ENCODE measurements around the gene SLCO3A1.

The SLCO3A1 gene

DNA sequence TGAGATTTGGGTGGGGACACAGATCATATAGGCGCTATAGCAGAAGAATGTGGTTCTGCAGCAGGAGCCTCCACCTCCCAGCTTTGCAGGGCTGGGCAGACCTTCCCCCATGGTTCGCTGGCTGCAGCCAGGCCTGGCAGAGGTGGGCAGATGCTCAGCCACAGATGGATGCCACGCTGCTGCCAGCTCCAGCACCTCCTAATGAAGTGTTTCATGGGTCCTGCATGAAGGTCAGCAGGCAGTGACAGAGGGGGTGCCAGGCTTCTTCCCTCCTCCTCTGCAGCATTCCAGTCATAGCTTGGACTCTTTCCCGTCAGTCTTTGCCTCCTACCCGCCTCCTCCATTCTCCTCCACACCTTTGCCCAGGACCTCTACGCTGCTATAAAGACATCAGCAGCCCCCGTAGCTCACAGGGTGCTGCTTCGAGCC is 85.9 kb downstream of the SLCO3A1 start:
- H3K4me3 ChIP-seq (ENCODE audit: low read depth in 1 of 5, low read length in 5 of 5) = no peak overlapping the region
- H3K9ac ChIP-seq (ENCODE audit: low read length in 5 of 5) = no peak overlapping the region
- H3K27me3 ChIP-seq (ENCODE audit: control insufficient read depth in 5 of 5, insufficient read depth in 4 of 5, low read length in 5 of 5) = no peaks in the 10 kb centered on the region
- H3K4me1 ChIP-seq (ENCODE audit: control insufficient read depth in 5 of 5, insufficient read depth in 5 of 5, low read length in 5 of 5) = peaks cover 6 to 46% (median 32%) of the 10 kb centered on the region in 5 donors
- H3K9me3 ChIP-seq (ENCODE audit: control insufficient read depth in 5 of 5, low read length in 5 of 5) = no peaks in the 10 kb centered on the region
- H3K36me3 ChIP-seq (ENCODE audit: control insufficient read depth in 5 of 5, insufficient read depth in 5 of 5, low read length in 5 of 5) = no peaks in the 10 kb centered on the region
- no peak overlapping the region for H3K27ac ChIP-seq (ENCODE audit: low read depth, low read length)

GRCh38 chr15:91940496-91941381 is 87.2 kb downstream of the SLCO3A1 start:
- H3K27me3 ChIP-seq (ENCODE audit: control insufficient read depth in 5 of 5, insufficient read depth in 4 of 5, low read length in 5 of 5) = no peaks in the 10 kb centered on the region
- no peaks in the 10 kb centered on the region for H3K9me3 ChIP-seq (ENCODE audit: control insufficient read depth in 5 of 5, low read length in 5 of 5)
- H3K4me1 ChIP-seq (ENCODE audit: control insufficient read depth in 5 of 5, insufficient read depth in 5 of 5, low read length in 5 of 5) = peaks cover 6 to 50% (median 33%) of the 10 kb centered on the region in 5 donors
- no peaks in the 10 kb centered on the region for H3K36me3 ChIP-seq (ENCODE audit: control insufficient read depth in 5 of 5, insufficient read depth in 5 of 5, low read length in 5 of 5)
- H3K27ac ChIP-seq (ENCODE audit: low read depth, low read length) = no peak overlapping the region
- H3K9ac ChIP-seq (ENCODE audit: low read length in 5 of 5) = peak overlapping the region in 1 of 5 donors; percentile 32
- H3K4me3 ChIP-seq (ENCODE audit: low read depth in 1 of 5, low read length in 5 of 5) = no peak overlapping the region

DNA sequence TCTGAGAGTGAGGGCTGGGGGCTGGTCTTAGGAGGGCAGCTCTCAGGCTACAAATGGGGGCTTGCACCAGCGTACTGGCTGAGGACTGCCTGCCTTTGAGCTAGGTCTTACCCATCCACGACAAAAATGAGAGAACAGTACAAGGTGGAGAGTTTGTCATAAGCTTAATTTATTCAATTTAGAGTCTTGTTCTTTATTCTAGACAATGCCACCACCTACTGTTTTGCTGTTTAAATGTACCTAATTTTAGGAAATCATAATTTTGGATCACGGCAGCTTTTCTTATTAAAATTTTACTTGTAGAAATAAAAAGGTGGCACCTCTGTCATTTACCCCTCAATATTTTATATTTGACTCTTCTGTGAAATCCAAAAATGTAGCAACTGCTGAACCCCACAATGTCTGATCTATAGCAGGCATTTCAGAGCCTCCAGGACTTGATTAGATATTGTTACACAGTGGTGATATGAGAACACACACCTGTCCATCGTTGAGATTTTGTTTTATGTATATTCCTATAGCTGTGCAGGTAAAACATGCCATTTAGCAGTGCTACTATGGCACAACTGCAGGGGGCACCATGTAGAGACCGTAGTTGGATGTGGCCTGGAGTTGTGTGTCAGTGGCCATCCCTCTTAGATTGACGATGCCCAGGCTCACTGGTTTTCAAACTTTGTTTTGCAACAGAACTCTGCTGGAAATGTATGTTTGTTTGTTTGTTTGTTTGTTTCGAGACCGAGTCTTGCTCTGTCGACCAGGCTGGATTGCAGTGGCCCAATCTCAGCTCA is 88.6 kb downstream of the SLCO3A1 start:
- Histone ChIP-seq H3K36me3 (ENCODE audit: control insufficient read depth in 5 of 5, insufficient read depth in 5 of 5, low read length in 5 of 5) (no peaks in the 10 kb centered on the region), H3K27ac (ENCODE audit: low read depth, low read length) (peak overlapping the region; percentile 65), H3K4me3 (ENCODE audit: low read depth in 1 of 5, low read length in 5 of 5) (peak overlapping the region in 2 of 5 donors; percentile 49 to 52), H3K9me3 (ENCODE audit: control insufficient read depth in 5 of 5, low read length in 5 of 5) (no peaks in the 10 kb centered on the region), H3K9ac (ENCODE audit: low read length in 5 of 5) (no peak overlapping the region), H3K4me1 (ENCODE audit: control insufficient read depth in 5 of 5, insufficient read depth in 5 of 5, low read length in 5 of 5) (peaks cover 6 to 59% (median 45%) of the 10 kb centered on the region in 5 donors), H3K27me3 (ENCODE audit: control insufficient read depth in 5 of 5, insufficient read depth in 4 of 5, low read length in 5 of 5) (no peaks in the 10 kb centered on the region)

GRCh38 chr15:91942720-91943394 is 89.3 kb downstream of the SLCO3A1 start:
- H3K4me3 ChIP-seq (ENCODE audit: low read depth in 1 of 5, low read length in 5 of 5) = peak overlapping the region; percentile 11 to 52 (median 29)
- no peaks in the 10 kb centered on the region for H3K27me3 ChIP-seq (ENCODE audit: control insufficient read depth in 5 of 5, insufficient read depth in 4 of 5, low read length in 5 of 5)
- peaks cover 10 to 65% (median 53%) of the 10 kb centered on the region in 5 donors for H3K4me1 ChIP-seq (ENCODE audit: control insufficient read depth in 5 of 5, insufficient read depth in 5 of 5, low read length in 5 of 5)
- no peaks in the 10 kb centered on the region for H3K36me3 ChIP-seq (ENCODE audit: control insufficient read depth in 5 of 5, insufficient read depth in 5 of 5, low read length in 5 of 5)
- no peak overlapping the region for H3K9ac ChIP-seq (ENCODE audit: low read length in 5 of 5)
- H3K27ac ChIP-seq (ENCODE audit: low read depth, low read length) = peak overlapping the region; percentile 65
- H3K9me3 ChIP-seq (ENCODE audit: control insufficient read depth in 5 of 5, low read length in 5 of 5) = no peaks in the 10 kb centered on the region

GRCh38 chr15:91944331-91944730 is 90.8 kb downstream of the SLCO3A1 start:
- peaks cover 10 to 72% (median 60%) of the 10 kb centered on the region in 5 donors for H3K4me1 ChIP-seq (ENCODE audit: control insufficient read depth in 5 of 5, insufficient read depth in 5 of 5, low read length in 5 of 5)
- H3K27me3 ChIP-seq (ENCODE audit: control insufficient read depth in 5 of 5, insufficient read depth in 4 of 5, low read length in 5 of 5) = no peaks in the 10 kb centered on the region
- H3K9ac ChIP-seq (ENCODE audit: low read length in 5 of 5) = no peak overlapping the region
- H3K36me3 ChIP-seq (ENCODE audit: control insufficient read depth in 5 of 5, insufficient read depth in 5 of 5, low read length in 5 of 5) = no peaks in the 10 kb centered on the region
- no peak overlapping the region for H3K4me3 ChIP-seq (ENCODE audit: low read depth in 1 of 5, low read length in 5 of 5)
- H3K9me3 ChIP-seq (ENCODE audit: control insufficient read depth in 5 of 5, low read length in 5 of 5) = no peaks in the 10 kb centered on the region
- no peak overlapping the region for H3K27ac ChIP-seq (ENCODE audit: low read depth, low read length)

DNA sequence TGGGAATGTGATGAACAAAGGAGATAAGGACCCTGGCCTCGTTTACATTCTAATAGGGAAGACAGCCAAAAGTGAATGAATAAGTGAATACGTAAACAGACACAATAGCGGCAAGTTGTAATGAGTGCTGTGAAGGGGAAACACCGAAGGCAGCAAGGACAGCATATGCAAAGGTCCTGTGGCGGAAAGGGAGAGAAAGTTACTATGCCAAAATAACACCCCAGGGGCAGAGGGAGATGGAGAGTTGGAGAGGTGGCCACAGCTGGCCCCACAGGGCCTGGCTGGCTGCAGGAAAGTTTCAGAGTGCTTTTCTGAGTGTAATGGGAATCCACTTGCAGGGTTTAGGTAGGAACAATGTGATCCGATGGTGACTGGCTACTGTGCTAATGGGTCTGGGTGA is 91.9 kb downstream of the SLCO3A1 start:
- H3K27me3 ChIP-seq (ENCODE audit: control insufficient read depth in 5 of 5, insufficient read depth in 4 of 5, low read length in 5 of 5) = no peaks in the 10 kb centered on the region
- peaks cover 10 to 67% (median 58%) of the 10 kb centered on the region in 5 donors for H3K4me1 ChIP-seq (ENCODE audit: control insufficient read depth in 5 of 5, insufficient read depth in 5 of 5, low read length in 5 of 5)
- no peaks in the 10 kb centered on the region for H3K9me3 ChIP-seq (ENCODE audit: control insufficient read depth in 5 of 5, low read length in 5 of 5)
- H3K27ac ChIP-seq (ENCODE audit: low read depth, low read length) = no peak overlapping the region
- H3K9ac ChIP-seq (ENCODE audit: low read length in 5 of 5) = no peak overlapping the region
- no peak overlapping the region for H3K4me3 ChIP-seq (ENCODE audit: low read depth in 1 of 5, low read length in 5 of 5)
- H3K36me3 ChIP-seq (ENCODE audit: control insufficient read depth in 5 of 5, insufficient read depth in 5 of 5, low read length in 5 of 5) = no peaks in the 10 kb centered on the region

GRCh38 chr15:91946075-91946474 is 92.6 kb downstream of the SLCO3A1 start:
- no peak overlapping the region for H3K27ac ChIP-seq (ENCODE audit: low read depth, low read length)
- H3K27me3 ChIP-seq (ENCODE audit: control insufficient read depth in 5 of 5, insufficient read depth in 4 of 5, low read length in 5 of 5) = no peaks in the 10 kb centered on the region
- peaks cover 10 to 65% (median 55%) of the 10 kb centered on the region in 5 donors for H3K4me1 ChIP-seq (ENCODE audit: control insufficient read depth in 5 of 5, insufficient read depth in 5 of 5, low read length in 5 of 5)
- no peaks in the 10 kb centered on the region for H3K9me3 ChIP-seq (ENCODE audit: control insufficient read depth in 5 of 5, low read length in 5 of 5)
- no peak overlapping the region for H3K4me3 ChIP-seq (ENCODE audit: low read depth in 1 of 5, low read length in 5 of 5)
- H3K9ac ChIP-seq (ENCODE audit: low read length in 5 of 5) = no peak overlapping the region
- H3K36me3 ChIP-seq (ENCODE audit: control insufficient read depth in 5 of 5, insufficient read depth in 5 of 5, low read length in 5 of 5) = no peaks in the 10 kb centered on the region

- Histone ChIP-seq H3K9ac (ENCODE audit: low read length in 5 of 5) (no peak overlapping the region), H3K27me3 (ENCODE audit: control insufficient read depth in 5 of 5, insufficient read depth in 4 of 5, low read length in 5 of 5) (no peaks in the 10 kb centered on the region), H3K36me3 (ENCODE audit: control insufficient read depth in 5 of 5, insufficient read depth in 5 of 5, low read length in 5 of 5) (no peaks in the 10 kb centered on the region), H3K9me3 (ENCODE audit: control insufficient read depth in 5 of 5, low read length in 5 of 5) (no peaks in the 10 kb centered on the region), H3K4me1 (ENCODE audit: control insufficient read depth in 5 of 5, insufficient read depth in 5 of 5, low read length in 5 of 5) (peaks cover 10 to 64% (median 55%) of the 10 kb centered on the region in 5 donors), H3K27ac (ENCODE audit: low read depth, low read length) (peak overlapping the region; percentile 74), H3K4me3 (ENCODE audit: low read depth in 1 of 5, low read length in 5 of 5) (peak overlapping the region in 2 of 5 donors; percentile 12 to 15)
Observed at GRCh38 chr15:91946581-91947292, 93.2 kb downstream of the SLCO3A1 start.

- Histone ChIP-seq H3K4me1 (ENCODE audit: control insufficient read depth in 5 of 5, insufficient read depth in 5 of 5, low read length in 5 of 5) (peaks cover 8 to 60% (median 52%) of the 10 kb centered on the region in 5 donors), H3K9me3 (ENCODE audit: control insufficient read depth in 5 of 5, low read length in 5 of 5) (no peaks in the 10 kb centered on the region), H3K27me3 (ENCODE audit: control insufficient read depth in 5 of 5, insufficient read depth in 4 of 5, low read length in 5 of 5) (no peaks in the 10 kb centered on the region), H3K4me3 (ENCODE audit: low read depth in 1 of 5, low read length in 5 of 5) (peak overlapping the region in 2 of 5 donors; percentile 9 to 15), H3K27ac (ENCODE audit: low read depth, low read length) (peak overlapping the region; percentile 74), H3K9ac (ENCODE audit: low read length in 5 of 5) (peak overlapping the region in 1 of 5 donors; percentile 31), H3K36me3 (ENCODE audit: control insufficient read depth in 5 of 5, insufficient read depth in 5 of 5, low read length in 5 of 5) (no peaks in the 10 kb centered on the region)
Observed at GRCh38 chr15:91947293-91947679, 93.8 kb downstream of the SLCO3A1 start.
